ENCODE results near the gene MRPL4. TPM values are rescaled to one million over a fixed set of nuclear protein-coding genes. Genes with fewer than 3 reads are reported as not detected.
"Not testable (repeated sequence)": the region's sequence is repeated elsewhere in the genome, so short reads cannot be mapped to it uniquely, and the experiment has no call there.

Gene MRPL4
- total RNA-seq, 2 donors from 2014 or later = 79.1 to 140 TPM

- Mint-ChIP-seq H3K4me1 (ENCODE audit: low read depth in 2 of 2) (peaks cover 13 to 18% of the 10 kb centered on the region in 2 donors), H3K27ac (peak overlapping the region; percentile 99), H3K4me3 (peak overlapping the region; percentile 13)
- not testable (repeated sequence) for DNase-seq (ENCODE audit: low spot score); H3K27me3 Mint-ChIP-seq; ATAC-seq; H3K9me3 Mint-ChIP-seq; H3K36me3 Mint-ChIP-seq
Measured at GRCh38 chr19:10235409-10235808, 16.6 kb upstream of the MRPL4 start.

- no peaks in the 10 kb centered on the region for H3K27me3 Mint-ChIP-seq
- H3K9me3 Mint-ChIP-seq = no peaks in the 10 kb centered on the region
- no peak for DNase-seq (ENCODE audit: low spot score)
- H3K4me3 Mint-ChIP-seq = no peak overlapping the region
- no peaks in the 10 kb centered on the region for H3K36me3 Mint-ChIP-seq
- no peak for ATAC-seq
- peak overlapping the region in 1 of 2 donors; percentile 50 for H3K27ac Mint-ChIP-seq
- H3K4me1 Mint-ChIP-seq (ENCODE audit: low read depth in 2 of 2) = peaks cover 13 to 18% of the 10 kb centered on the region in 2 donors
Measured at GRCh38 chr19:10237702-10238101, 14.3 kb upstream of the MRPL4 start.

DNA sequence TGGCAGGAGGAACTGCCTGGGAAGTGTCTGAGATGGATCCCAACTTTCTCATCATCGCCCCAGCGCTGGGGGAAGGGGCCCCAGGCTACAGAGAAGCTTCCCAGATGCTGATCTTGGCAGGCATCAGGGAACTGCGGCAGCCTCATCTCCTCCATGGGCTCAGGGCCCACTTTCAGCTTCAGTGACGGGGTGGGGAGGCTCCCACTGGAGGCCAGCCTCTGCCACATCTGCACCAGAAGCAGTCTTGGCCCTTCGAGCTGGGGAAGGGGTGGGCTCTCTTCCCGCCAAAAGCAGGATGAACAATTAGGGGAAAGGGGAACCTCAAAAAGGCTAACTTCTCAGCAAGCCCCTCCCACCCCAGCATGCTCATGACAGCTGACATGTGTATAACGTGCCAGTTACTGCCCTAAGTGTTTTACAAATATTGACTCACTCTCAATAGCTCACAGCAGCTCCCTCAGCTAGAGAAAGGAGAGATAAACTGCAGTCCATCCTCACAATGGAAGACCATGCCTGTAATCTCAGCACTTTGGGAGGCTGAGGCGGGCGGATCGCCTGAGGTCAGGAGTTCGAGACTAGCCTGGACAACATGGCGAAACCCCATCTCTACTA lies 13.7 kb upstream of the MRPL4 start:
- no peaks in the 10 kb centered on the region for H3K9me3 Mint-ChIP-seq
- peak overlapping the region in 1 of 2 donors; percentile 50 for H3K27ac Mint-ChIP-seq
- H3K27me3 Mint-ChIP-seq = no peaks in the 10 kb centered on the region
- H3K4me3 Mint-ChIP-seq = peak overlapping the region; percentile 17
- DNase-seq (ENCODE audit: low spot score) (no peak), ATAC-seq (no peak)
- peaks cover 13 to 18% of the 10 kb centered on the region in 2 donors for H3K4me1 Mint-ChIP-seq (ENCODE audit: low read depth in 2 of 2)
- H3K36me3 Mint-ChIP-seq = no peaks in the 10 kb centered on the region

GRCh38 chr19:10241826-10242449 lies 10.1 kb upstream of the MRPL4 start:
- not testable (repeated sequence) for DNase-seq (ENCODE audit: low spot score); H3K9me3 Mint-ChIP-seq; H3K36me3 Mint-ChIP-seq; ATAC-seq; H3K27me3 Mint-ChIP-seq; H3K27ac Mint-ChIP-seq; H3K4me1 Mint-ChIP-seq (ENCODE audit: low read depth in 2 of 2); H3K4me3 Mint-ChIP-seq

DNA sequence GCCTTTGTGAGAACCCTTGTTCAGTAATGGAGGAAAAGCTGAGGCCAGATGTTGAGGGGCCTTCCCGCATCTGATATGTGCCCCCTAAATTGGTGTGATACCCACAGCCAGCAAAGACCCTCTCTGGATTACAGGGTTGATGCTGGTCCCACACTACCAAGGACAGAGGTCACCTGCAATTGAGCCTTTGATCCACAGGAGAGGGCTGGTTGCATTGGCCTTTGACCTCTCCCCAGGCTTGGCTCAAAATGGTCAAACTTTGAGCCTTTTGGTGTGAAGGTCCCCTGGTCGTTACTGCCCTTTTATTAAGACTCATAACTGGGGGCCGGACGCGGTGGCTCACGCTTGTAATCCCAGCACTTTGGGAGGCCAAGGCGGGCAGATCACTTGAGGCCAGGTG lies 8.4 kb upstream of the MRPL4 start:
- Mint-ChIP-seq H3K4me3 (no peak overlapping the region), H3K27ac (no peak overlapping the region), H3K4me1 (ENCODE audit: low read depth in 2 of 2) (peaks cover 0 to 3% of the 10 kb centered on the region in 2 donors), H3K27me3 (no peaks in the 10 kb centered on the region), H3K9me3 (no peaks in the 10 kb centered on the region), H3K36me3 (no peaks in the 10 kb centered on the region)
- DNase-seq (ENCODE audit: low spot score) (no peak), ATAC-seq (no peak)

- DNase-seq (ENCODE audit: low spot score) (no peak), ATAC-seq (no peak)
- Mint-ChIP-seq H3K36me3 (no peaks in the 10 kb centered on the region), H3K4me1 (ENCODE audit: low read depth in 2 of 2) (peaks cover 0 to 2% of the 10 kb centered on the region in 2 donors), H3K9me3 (no peaks in the 10 kb centered on the region), H3K4me3 (no peak overlapping the region), H3K27ac (no peak overlapping the region), H3K27me3 (no peaks in the 10 kb centered on the region)
Measured at GRCh38 chr19:10245189-10245939, 6.7 kb upstream of the MRPL4 start.

DNA sequence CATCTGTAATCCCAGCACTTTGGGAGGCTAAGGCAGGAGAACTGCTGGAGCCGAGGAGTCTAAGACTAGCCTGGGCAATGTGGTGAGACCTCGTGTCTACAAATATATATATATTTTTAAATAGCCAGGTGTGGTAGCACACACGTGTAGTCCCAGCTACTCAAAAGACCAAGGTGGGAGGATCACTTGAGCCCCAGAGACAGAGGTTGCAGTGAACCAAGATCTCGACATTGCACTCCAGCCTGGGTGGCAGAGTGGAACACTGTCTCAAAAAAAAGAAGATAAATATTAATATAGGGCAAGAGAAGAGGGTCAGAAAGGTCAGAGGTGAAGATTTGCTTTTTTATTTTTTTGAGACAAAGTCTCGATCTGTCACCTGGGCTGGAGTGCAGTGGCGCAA lies 5.5 kb upstream of the MRPL4 start:
- no peak for ATAC-seq
- Mint-ChIP-seq H3K9me3 (no peaks in the 10 kb centered on the region), H3K4me1 (ENCODE audit: low read depth in 2 of 2) (peaks cover 0 to 2% of the 10 kb centered on the region in 2 donors), H3K4me3 (no peak overlapping the region), H3K36me3 (no peaks in the 10 kb centered on the region), H3K27me3 (no peaks in the 10 kb centered on the region), H3K27ac (no peak overlapping the region)
- no peak for DNase-seq (ENCODE audit: low spot score)

GRCh38 chr19:10252707-10253106 lies 693 bp downstream of the MRPL4 start:
- Mint-ChIP-seq H3K4me1 (ENCODE audit: low read depth in 2 of 2) (peaks cover 13 to 18% of the 10 kb centered on the region in 2 donors), H3K27ac (peak overlapping the region; percentile 84 to 92), H3K27me3 (no peaks in the 10 kb centered on the region), H3K36me3 (peaks cover 15% of the 10 kb centered on the region), H3K4me3 (peak overlapping the region; percentile 96), H3K9me3 (no peaks in the 10 kb centered on the region)
- no peak for ATAC-seq
- peak; percentile 13 for DNase-seq (ENCODE audit: low spot score)

GRCh38 chr19:10254244-10254643 lies 2.2 kb downstream of the MRPL4 start:
- H3K27me3 Mint-ChIP-seq = no peaks in the 10 kb centered on the region
- H3K9me3 Mint-ChIP-seq = no peaks in the 10 kb centered on the region
- ATAC-seq (no peak), DNase-seq (ENCODE audit: low spot score) (no peak)
- H3K4me1 Mint-ChIP-seq (ENCODE audit: low read depth in 2 of 2) = peaks cover 13 to 18% of the 10 kb centered on the region in 2 donors
- H3K4me3 Mint-ChIP-seq = peak overlapping the region; percentile 5
- peaks cover 17% of the 10 kb centered on the region for H3K36me3 Mint-ChIP-seq
- H3K27ac Mint-ChIP-seq = no peak overlapping the region

- H3K27me3 Mint-ChIP-seq = no peaks in the 10 kb centered on the region
- H3K27ac Mint-ChIP-seq = no peak overlapping the region
- H3K9me3 Mint-ChIP-seq = no peaks in the 10 kb centered on the region
- no peak overlapping the region for H3K4me3 Mint-ChIP-seq
- H3K4me1 Mint-ChIP-seq (ENCODE audit: low read depth in 2 of 2) = peaks cover 13 to 18% of the 10 kb centered on the region in 2 donors
- DNase-seq (ENCODE audit: low spot score) = no peak
- H3K36me3 Mint-ChIP-seq = peaks cover 17% of the 10 kb centered on the region
- no peak for ATAC-seq
Measured at GRCh38 chr19:10255358-10255757, 3.3 kb downstream of the MRPL4 start.

DNA sequence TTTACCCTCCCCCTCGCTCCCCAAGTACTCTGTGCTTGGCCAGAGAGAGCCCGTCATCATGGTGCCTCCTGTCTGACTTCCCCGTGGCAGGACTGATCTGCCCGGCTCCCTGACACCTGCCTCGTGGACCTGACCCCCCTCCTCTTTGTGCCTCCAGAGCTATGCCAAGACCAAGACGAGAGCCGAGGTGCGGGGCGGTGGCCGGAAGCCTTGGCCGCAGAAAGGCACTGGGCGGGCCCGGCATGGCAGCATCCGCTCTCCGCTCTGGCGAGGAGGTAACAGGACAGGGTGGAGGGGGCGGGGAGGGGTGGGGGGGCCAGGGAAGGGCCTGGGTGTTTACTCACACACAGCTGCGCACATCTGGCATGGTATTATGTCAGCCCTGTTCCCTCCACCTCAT lies 4.5 kb downstream of the MRPL4 start:
- DNase-seq (ENCODE audit: low spot score) (peak; percentile 23), ATAC-seq (no peak)
- H3K4me1 Mint-ChIP-seq (ENCODE audit: low read depth in 2 of 2) = peaks cover 13 to 18% of the 10 kb centered on the region in 2 donors
- no peaks in the 10 kb centered on the region for H3K27me3 Mint-ChIP-seq
- no peak overlapping the region for H3K4me3 Mint-ChIP-seq
- peaks cover 17% of the 10 kb centered on the region for H3K36me3 Mint-ChIP-seq
- H3K27ac Mint-ChIP-seq = no peak overlapping the region
- no peaks in the 10 kb centered on the region for H3K9me3 Mint-ChIP-seq

DNA sequence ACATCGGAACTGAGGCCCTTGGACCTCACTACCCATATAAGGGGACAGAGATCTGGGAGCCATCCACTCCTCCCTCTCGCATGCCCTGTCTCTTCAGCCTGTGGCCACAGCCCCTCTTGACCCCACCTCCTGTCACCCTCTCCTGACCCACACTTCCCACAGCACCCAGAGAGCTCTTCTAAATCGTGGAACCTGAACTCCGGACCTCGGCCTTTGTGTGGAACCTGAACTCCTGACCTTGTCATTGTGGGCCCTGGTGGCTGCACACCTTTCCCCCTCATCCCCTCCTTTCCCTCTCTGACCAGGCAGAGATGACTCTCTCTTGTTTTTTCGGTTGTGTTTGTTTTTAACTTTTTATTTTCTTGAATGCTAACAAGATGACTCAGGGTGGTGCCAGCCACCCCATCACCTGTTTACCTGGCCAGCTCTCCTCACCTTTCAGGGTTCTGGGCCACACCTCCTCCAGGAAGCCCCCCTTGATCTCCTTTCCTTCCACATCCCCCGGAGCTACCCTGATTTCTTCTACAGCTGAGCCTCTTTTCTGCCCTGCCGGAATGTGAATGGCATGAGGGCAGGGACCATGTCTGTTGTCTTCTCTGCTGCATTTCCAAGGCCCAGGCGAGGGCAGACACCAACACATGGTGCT lies 5.1 kb downstream of the MRPL4 start:
- ATAC-seq (no peak), DNase-seq (ENCODE audit: low spot score) (peak; percentile 39)
- H3K9me3 Mint-ChIP-seq = no peaks in the 10 kb centered on the region
- H3K36me3 Mint-ChIP-seq = peaks cover 17% of the 10 kb centered on the region
- H3K27me3 Mint-ChIP-seq = no peaks in the 10 kb centered on the region
- no peak overlapping the region for H3K4me3 Mint-ChIP-seq
- peaks cover 13 to 15% of the 10 kb centered on the region in 2 donors for H3K4me1 Mint-ChIP-seq (ENCODE audit: low read depth in 2 of 2)
- H3K27ac Mint-ChIP-seq = no peak overlapping the region

- Mint-ChIP-seq H3K27ac (no peak overlapping the region), H3K4me3 (no peak overlapping the region), H3K4me1 (ENCODE audit: low read depth in 2 of 2) (peaks cover 8 to 10% of the 10 kb centered on the region in 2 donors), H3K36me3 (peaks cover 17% of the 10 kb centered on the region), H3K9me3 (no peaks in the 10 kb centered on the region), H3K27me3 (no peaks in the 10 kb centered on the region)
- ATAC-seq (no peak), DNase-seq (ENCODE audit: low spot score) (peak; percentile 57)
Measured at GRCh38 chr19:10258080-10258710, 6.2 kb downstream of the MRPL4 start.

Measured in natural killer cell treated with Interleukin-12 subunit alpha and Interleukin-12 subunit beta and Interleukin-15 and Interleukin-18, amount 100 ng/mL, for 72 hours (primary cell).